HG02970 (cell line): ENCODE measurements around the gene PPRC1.

Source experiments
- ATAC-seq: cut with Tn5 transposase; IDR thresholded peaks from one replicate; pipeline ENCODE4 v1.9.1; 2021; ENCODE audit warnings: mild to moderate bottlenecking, moderate library complexity, moderate number of reproducible peaks; ENCODE audit not compliant: unreplicated experiment, low FRiP score

Gene PPRC1, protein sequence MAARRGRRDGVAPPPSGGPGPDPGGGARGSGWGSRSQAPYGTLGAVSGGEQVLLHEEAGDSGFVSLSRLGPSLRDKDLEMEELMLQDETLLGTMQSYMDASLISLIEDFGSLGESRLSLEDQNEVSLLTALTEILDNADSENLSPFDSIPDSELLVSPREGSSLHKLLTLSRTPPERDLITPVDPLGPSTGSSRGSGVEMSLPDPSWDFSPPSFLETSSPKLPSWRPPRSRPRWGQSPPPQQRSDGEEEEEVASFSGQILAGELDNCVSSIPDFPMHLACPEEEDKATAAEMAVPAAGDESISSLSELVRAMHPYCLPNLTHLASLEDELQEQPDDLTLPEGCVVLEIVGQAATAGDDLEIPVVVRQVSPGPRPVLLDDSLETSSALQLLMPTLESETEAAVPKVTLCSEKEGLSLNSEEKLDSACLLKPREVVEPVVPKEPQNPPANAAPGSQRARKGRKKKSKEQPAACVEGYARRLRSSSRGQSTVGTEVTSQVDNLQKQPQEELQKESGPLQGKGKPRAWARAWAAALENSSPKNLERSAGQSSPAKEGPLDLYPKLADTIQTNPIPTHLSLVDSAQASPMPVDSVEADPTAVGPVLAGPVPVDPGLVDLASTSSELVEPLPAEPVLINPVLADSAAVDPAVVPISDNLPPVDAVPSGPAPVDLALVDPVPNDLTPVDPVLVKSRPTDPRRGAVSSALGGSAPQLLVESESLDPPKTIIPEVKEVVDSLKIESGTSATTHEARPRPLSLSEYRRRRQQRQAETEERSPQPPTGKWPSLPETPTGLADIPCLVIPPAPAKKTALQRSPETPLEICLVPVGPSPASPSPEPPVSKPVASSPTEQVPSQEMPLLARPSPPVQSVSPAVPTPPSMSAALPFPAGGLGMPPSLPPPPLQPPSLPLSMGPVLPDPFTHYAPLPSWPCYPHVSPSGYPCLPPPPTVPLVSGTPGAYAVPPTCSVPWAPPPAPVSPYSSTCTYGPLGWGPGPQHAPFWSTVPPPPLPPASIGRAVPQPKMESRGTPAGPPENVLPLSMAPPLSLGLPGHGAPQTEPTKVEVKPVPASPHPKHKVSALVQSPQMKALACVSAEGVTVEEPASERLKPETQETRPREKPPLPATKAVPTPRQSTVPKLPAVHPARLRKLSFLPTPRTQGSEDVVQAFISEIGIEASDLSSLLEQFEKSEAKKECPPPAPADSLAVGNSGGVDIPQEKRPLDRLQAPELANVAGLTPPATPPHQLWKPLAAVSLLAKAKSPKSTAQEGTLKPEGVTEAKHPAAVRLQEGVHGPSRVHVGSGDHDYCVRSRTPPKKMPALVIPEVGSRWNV (N-terminal part only)

DNA sequence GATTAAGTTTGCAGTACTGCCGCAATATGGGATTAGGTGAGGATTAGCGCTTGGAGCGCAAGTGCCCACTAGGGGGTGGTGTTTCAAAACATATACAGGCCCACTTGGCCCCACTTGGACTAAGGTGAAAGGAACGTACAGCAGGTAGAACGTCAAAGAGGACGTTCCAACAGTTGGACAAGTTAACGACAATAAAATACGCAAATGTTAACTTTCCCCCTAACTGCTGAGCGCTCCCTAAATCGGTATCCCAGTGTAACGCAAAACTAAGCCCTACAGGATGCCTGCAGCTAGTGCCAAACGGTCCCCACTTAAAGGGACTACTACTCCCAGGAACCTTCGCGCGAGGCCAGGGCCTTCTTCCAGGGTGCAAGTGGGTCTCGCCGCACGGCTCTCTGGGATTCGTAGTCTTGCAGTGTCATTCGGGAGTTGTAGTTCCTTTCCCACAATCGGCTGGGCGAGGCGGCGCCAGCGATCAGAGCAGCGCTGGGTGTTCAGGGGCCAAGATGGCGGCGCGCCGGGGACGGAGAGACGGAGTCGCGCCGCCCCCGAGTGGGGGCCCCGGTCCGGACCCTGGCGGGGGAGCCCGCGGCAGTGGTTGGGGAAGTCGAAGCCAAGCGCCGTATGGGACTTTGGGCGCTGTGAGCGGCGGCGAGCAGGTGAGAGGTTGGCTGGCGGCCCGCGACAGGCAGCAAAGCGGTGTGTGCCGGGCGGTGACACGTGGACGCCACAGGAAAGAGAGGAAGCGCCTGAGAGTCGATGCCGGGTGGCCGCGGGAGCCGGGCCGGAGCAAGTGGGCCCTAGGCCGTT, at the start of gene PPRC1:
Gene PPRC1 (plus strand): TSS at position 478 of the 810 bp plus-strand sequence. CDS start 29 bp downstream, at position 507.
- ATAC-seq, result peak; percentile 93

DNA sequence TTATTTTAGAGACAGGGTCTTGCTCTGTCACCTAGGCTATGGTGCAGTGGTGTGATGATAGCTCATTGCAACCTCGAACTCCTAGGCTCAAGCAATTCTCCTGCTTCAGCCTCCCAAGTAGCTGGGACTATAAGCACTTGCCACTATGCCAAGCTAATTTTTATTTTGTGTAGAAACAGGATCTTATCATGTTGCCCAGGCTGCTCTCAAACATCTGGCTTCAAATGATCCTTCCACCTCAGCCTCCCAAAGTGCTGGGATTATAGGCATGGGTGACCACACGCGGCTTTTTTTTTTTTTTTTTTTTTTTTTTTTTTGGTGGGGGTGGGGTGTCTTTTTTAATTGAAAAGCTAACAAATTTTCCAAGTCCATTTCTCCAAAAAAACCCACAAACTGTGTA, 49.3 kb upstream of the PPRC1 start:
- ATAC-seq, result no peak

DNA sequence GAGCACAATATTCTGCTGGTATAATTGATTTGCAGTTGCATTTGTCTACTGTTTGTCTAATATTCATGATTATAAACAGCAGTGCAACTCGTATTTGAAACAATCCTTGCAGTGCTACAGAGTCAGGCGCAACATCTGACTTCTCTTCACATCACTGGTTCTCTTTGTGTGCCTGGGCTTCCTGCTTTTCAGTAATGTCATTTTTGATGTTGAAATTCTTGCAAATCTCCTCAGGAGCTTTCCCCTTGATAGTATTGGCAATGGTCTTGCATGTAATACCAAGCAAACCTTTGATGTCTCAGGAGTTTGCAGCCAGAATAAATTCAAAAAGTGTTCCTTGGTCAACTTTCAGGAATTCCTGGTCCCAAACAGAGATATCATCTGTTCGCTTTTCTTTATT, 47.5 kb upstream of the PPRC1 start:
- ATAC-seq, result no peak

DNA sequence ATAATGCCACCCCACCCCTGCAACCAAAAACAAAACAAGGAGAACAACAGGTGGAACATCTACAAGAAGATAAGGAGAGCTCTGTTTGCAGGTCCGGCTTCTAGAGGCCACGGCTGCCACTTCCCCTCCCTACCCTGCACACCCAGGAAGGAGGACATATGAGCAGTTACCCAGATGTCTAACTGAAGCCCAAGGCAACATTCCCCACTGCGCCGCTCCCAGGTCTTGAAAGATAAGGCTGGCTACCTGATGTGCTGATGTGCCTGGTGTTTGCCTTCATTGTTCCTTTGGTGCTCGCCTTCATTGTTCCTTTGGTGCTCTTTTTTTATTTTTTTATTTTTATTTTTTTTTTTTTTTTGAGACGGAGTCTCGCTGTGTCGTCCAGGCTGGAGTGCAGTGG, 46.6 kb upstream of the PPRC1 start:
- ATAC-seq, result no peak

DNA sequence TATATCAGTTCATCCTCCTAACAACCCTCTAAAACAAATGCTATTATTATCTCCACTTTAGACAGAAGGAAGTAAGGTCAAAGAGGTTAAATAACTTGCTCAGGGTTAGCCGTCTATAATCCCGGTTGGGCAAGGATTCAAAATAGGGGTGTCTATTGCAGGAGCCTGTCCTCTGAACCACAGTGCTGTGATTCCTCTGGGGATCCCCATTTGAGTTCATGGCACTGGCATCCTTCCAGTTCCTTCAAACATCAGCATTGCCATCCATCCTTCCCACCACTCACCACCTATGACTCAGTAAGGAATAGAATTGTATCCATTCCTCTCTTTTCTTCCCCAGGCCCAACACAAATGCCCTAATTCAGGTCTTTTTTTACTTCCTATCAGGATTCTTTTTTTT, 42.1 kb upstream of the PPRC1 start:
- ATAC-seq, result no peak

DNA sequence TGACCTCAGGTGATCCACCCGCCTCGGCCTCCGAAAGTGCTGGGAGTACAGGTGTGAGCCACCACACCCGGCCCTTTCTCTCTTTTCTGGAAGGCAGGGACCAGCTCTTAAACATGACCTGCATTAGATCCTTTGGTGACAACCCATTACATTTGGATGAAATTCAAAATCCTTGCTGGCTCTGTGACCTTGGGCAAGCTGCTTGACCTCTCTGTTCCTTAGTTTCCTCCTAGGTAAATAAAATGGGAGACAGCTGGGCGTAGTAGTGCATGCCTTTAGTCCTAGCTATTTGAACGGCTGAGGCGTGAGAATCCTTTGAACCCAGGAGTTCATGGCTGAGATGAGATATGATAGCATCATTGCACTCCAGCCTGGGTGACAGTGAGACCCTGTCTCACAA, 36.4 kb upstream of the PPRC1 start:
- ATAC-seq, result no peak

DNA sequence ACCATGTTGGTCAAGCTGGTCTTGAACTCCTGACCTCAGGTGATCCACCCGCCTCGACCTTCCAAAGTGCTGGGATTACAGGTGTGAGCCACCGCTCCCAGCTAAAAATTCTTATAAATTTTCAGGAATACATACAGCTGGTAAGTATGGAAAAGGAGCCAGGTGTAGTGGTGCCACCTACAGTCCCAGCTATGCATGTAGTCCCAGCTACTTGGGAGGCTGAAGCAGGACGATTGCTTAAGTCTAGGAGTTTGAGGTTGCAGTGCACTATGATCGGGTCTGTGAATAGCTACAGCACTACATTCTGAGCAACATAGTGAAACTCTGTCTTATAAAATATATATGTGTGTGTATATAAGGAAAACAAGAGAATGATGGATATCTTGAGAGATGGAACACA, 31.7 kb upstream of the PPRC1 start:
- ATAC-seq, result no peak

DNA sequence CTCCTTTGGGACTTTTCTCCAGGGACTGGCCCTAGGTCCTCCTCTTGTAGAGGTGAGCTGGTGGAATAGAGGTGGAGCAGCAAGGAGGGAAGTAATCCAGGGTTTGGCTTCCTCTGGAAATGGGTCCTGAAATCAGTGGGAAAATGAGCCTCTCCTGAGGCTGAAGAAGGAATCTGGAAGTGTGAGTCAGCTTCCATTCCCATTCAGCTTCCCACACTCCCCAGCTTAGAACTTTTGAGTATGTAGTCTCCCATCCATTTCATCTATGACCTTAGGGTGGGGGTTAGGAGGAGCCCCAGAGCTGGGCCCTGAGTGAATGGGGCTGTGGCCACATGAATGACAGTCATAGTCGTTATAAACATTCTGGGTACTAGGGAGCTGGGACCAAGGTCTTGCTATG, 30.4 kb upstream of the PPRC1 start:
- no peak for ATAC-seq

DNA sequence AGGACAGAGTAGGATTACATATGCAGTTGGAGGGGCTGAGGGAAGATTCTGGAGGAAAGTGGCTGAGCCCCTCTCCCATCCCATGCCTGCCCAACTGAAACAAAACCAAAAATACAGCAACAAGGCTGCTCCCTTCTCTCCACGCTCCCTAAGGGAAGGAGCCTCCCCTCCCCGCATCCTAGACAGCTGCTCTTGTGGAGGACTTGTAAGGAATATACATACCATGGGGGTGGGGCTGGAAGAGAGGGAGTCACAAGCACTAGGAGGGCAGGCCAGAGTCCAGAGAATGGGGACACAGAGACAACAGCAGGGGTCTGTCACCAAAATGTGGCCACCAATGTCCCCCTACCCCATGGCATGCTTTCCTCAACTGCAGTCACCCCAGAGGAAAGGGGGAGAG, 25.8 kb upstream of the PPRC1 start:
- no peak for ATAC-seq

DNA sequence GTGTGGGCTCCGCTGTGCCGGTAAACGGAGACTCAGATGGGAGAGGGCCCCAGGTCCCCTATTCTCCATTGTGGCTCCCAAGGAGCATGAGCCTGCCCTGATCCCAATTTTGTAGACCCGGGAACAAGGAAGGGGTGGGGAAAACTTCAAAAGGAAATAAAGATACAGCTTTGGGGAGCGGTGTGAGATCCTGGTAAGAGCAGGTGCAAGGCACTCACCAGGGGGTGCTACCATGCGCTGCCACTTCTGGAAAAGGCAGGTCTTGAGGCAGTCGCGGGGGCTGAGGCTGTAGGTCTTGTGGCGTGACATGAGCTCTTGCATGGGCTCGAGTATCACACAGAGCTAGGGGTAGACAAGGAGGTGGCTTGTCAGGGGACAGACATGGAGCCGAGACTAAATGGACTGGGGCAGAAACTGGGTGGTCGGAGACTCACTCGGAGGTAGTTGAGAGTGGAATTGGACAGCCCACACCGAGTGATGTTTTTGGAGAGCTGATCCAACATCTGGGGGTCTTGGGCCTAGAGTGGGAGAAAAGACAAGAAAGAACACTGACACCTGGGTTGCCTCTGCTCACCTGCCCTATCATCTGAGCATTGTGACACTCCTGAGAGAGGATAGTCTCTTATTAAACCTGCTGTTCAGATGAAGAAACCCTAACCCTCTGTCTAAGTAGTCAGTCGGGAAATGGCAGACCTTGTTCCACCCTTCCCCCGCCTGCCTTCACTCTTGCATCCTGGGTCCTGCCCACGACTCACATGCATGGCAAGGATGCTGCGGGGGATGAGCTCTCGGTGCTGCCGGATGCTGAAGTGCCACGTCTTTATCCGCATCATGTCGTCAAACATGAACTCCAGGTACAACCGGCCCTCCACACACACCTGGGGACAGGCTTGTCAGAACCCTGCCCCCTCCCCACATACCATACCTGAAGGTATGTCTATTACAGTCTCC, 23.4 kb upstream of the PPRC1 start:
- no peak for ATAC-seq

DNA sequence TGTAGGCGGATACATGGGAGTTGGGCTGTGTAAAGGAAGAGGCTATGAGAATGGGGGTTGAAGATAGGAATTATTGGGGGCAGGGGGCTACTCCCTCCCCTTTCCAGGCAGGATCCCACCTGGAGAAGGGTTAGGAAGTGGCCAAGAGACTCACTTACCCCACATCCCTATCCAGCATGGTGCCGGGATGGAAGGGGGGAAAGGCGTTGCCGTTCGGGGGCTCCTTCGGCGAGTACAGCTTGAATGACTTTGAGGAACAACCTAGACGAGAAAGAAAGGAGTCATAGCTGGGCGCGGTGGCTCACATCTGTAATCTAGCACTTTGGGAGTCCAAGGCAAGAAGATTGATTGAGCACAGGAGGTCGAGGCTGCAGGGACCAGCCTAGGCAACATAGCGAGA, 21.6 kb upstream of the PPRC1 start:
- no peak for ATAC-seq

DNA sequence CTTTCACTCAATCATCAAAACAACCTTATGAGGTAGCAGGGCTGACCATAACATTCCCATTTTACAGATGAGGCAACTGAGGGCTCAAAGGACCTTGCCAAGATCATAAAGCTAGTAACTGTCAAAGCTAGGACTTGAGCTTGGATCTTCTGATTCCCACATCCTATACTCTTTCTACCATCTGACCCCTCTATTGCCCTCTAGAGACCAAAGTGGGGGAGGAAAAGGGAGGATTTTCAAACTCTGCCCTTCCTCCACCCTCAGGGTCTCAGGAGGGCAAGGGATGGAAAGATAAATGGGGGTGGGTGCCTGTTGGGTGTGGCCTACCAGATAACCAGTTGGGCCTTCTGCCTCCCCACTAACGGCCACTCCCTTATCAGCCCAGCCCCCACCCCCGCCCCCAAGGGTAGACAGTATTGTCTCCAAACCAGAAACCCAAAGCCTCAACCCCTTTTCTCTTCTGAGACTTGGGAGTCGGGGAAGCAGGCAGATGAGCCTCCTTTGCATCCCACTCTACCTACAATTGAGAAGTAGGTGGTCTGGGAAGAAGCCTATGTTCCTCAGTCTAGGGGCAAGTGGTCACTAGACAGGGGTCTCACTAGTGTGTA, 20.5 kb upstream of the PPRC1 start:
- ATAC-seq, result no peak

DNA sequence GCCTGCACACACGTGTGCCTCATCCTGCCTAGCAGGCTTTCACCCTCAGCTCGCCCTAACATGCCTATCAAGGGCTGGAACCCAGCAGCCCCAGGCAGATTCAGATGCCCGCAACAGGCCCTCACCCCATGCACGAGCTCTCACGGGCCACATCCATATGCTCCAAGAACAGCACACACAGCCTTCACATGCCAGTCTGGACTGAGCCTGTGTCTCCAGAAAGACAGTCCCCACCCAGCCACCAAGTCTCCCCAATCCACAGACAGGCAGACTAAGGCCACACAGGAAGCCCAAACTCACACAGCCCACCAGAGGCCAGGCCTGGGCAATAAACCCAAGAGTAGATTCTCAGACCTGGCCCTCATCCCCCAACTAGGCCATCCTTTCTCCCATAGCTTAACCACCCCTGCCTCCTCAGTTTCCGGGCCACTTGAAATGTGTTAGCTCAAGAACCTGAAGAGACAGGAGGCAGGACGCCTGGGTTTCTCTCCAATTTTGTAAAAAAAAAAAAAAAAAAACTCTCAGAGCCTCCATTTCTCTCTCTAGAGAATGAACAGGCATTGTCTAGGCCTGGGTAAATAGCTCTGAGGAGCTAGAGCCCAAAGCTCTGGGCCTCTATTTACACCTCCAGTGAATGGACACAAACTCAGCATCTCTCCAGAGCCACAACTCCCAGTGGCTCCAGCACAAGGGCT, 19.4 kb upstream of the PPRC1 start:
- ATAC-seq, result no peak

DNA sequence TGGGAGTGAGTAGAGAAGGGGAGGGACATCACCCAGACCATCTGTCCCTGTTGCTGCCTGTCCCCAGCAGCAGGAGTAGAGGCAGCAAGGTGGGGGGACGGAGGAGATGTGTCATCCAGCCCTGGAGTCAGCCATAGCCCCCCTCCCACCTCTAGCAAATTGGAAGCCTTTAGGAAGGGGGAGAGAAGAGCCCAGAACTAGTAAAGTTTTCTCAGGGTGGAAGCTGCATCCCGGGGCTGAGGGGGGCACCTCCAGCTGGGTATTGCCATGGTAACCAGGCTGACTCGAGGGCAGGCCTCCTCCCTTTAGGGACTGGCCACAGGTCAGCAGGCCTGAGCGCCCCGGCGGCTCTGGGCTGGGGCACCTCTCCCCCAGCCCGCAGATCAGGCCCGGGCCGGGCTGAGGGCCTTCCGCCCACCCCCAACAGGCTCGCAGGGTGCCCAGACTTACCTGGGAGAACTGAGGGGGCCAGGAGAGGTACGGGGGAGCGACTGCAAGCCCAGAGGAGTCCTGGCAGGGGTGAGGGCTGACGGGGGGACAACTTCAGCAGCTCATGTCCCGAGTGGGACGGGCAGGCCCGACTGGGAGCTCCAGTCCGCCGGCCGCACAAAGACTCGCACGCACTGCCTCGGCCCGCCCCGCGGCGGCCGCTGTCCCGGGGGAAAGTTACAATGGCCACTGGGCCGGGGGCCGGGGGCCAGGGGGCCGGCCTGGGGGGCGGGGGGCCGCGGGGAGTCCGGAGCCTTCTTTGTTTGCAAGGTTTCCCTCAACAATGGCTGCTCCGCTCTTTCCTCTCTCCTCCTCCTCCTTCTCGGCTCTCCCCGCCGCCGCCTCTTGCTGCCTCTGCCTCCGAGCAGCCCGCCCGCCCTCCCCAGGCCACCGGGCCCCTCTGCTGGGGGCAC, 18.6 kb upstream of the PPRC1 start:
- no peak for ATAC-seq

DNA sequence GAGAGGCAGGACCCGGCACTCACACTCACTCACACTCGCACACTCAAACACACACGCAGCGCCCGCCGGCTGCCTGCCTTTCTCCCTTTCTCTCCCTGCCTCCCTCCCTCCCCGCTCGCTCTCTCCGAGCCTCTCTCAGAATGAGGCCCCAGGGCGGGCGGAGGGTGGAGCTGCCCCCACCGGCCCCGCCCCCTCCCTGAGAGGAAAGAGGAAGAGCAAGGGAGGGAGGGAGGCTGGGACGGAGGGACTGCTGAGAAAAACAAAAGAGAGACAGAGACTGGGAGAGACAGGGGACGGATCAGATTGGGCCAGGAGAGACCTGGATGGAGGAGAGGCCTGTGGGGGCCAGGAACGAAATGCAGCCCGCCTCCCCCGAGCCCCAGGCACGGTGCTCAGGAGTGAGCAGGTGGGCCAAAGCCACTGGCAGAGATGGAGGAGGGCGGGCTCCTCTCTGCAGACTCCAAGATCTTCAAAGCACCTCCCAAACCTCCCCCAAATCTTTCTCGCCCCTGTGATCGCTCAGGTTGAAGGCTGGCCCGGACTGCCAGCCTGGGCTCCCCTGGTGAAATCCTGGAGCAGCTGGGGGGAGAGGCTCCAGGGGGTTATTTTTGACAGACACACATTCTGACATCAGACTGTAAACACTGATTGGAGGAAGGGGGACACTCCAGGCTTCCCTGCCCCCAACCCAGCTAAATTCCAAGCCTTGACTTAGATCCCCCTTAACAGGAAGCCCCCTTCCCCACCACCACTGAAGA, 17.8 kb upstream of the PPRC1 start:
- ATAC-seq, result no peak

DNA sequence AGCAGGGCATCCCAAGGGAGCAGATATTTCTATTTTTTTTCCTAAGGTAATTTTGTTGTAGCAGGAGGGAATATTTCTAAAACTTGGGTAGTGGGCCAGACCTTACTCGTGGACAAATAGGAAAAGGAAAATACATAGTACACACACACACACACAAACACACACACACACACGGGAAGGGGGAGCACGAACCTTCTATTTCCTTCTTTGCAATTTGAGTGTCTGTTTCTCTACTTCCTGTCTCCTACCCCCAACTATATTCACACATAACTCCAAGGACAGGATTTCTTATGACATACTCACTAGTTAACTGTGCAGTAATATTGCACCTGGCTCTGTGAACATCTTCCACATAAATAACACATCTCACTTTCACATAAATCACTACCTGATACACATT, 17.1 kb upstream of the PPRC1 start:
- no peak for ATAC-seq
